GM19324 (cell line): ENCODE results near the gene CERK.

Source experiments
- ATAC-seq: cut with Tn5 transposase; IDR thresholded peaks from one replicate; pipeline ENCODE4 v1.9.1; 2021; ENCODE audit warnings: mild to moderate bottlenecking, moderate library complexity; ENCODE audit not compliant: unreplicated experiment, low FRiP score

Gene CERK

DNA sequence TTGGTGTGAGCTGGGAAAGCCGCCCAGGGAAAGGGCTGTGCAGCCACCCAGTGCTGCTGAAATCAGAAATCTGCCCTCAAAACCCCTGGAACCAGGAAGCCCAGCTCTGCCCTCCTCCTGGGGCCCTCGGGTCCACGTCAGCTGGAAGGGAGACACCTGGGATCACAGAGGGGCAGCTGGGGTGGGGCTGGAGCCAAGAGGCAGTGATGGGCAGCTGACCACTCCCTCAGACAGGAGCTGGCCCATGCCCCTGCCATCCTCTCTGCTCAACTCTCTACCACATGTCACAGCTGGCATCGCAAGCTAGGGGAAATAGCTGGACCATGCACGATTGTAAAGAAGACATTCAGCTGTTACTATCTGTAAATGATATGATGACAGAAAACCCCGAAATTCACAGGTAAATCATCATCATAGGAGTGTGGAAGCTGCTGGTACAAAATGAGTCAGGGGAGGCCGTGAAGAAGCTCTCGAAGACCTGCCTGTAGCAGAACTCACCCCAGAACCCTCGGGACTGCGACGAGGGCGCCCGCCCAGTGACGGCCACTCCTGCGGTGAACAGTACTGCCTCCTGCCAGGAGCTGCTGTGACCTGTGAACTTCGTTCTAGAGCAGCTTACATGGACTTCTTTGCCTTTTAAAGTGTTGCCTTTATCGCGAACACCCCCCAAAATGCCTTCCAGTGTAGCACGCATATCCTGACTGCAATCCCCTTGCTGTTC, 55.9 kb downstream of the CERK start:
- ATAC-seq: no peak

- ATAC-seq: no peak
Measured at GRCh38 chr22:46681010-46681409, 57.0 kb downstream of the CERK start.

DNA sequence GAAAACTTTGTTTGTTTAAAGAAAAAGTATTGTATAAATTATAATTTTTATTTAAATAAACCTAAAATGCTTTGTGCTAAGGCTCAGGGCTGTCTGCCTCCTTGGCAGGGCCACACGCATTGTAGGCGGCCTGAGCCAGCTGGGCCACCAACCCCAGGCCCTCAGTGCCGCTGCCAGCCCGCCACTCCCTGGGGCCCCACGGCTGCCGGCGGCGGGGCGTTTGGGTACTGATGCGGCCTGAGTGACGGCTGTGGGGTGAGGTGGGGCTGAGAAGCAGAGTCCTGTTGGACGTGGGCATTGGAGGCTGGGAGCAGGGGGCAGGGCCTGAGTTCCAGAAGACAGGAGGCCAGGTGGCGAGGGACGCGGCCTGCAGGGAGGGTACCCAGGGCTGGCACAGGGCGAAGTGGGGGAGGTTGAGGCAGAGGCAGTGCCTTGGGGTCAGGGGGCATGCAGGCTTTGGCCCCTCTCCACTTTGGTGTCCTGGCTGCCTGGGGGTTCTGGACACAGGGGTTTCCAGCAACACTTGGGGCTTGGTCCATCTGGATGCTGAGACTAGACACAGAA, 58.3 kb downstream of the CERK start:
- ATAC-seq: no peak

GRCh38 chr22:46678785-46679700, 59.0 kb downstream of the CERK start:
- no peak for ATAC-seq

DNA sequence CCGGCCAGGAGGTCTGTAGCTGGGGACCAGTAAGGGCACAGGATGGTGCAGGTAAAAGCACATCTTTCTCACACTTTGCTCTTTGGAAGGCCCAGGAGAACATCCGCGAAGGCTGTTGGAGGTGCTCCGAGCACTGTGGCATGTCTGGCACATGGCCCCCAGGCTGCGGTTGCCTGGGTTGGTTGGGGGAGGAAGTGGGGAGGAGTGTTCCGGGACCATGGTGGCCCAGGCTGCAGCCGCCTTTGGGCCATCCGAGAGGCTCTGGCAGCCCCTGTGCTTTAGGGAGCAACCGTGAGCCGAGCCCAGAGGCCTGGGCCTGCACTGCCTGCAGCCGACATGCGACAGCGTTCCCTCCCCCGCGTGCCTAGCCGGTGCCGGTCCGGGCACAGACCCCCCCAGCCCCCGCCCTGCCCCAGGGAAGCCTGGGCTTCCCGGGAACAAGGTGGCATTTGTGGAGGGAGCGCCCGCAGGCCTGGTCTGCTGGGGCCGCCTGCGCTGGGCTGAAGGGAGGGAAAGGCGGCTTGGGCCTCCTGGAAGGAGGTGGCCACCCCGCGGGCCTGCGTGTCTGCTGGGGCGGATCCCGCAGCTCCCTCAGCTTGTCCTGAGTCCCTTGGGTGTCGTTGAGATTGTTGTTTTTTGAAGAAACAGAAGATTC, 59.9 kb downstream of the CERK start:
- no peak for ATAC-seq

GRCh38 chr22:46677323-46678002, 60.6 kb downstream of the CERK start:
- ATAC-seq: no peak

- ATAC-seq: no peak
Measured at GRCh38 chr22:46676881-46677280, 61.2 kb downstream of the CERK start.

- no peak for ATAC-seq
Measured at GRCh38 chr22:46676479-46676878, 61.6 kb downstream of the CERK start.

GRCh38 chr22:46675938-46676337, 62.1 kb downstream of the CERK start:
- ATAC-seq: no peak

- ATAC-seq: no peak
Measured at GRCh38 chr22:46675479-46675878, 62.6 kb downstream of the CERK start.

- ATAC-seq: no peak
Measured at GRCh38 chr22:46674906-46675305, 63.1 kb downstream of the CERK start.

GRCh38 chr22:46674367-46674781, 63.7 kb downstream of the CERK start:
- ATAC-seq: no peak

DNA sequence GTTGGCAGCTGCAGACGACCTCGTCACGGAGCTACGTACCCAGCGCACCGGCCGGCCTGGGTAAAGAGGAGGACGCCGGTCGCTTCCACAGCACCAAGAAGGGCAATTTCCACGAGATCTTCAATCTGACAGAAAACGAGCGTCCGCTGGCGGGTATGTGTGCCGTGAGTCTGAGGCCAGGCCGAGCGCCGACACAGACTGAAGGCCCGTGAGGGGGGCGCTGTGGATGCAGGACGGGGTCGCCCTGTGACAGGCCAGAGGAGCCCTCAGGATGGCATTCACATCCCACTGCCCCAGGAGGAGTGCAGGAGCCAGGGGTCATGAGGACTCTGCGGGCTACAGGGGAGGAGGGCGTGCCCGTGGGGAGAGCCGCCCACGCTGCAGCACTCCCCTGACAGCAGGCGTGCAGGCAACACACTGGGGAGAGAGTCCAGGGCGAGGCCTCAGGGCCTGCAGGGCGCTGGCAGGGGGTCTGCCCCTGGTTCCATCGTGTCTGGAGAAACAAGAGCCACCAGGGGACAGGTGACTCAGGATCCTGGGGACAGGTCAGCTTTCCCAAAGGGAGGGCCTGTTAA, 64.3 kb downstream of the CERK start:
- no peak for ATAC-seq

DNA sequence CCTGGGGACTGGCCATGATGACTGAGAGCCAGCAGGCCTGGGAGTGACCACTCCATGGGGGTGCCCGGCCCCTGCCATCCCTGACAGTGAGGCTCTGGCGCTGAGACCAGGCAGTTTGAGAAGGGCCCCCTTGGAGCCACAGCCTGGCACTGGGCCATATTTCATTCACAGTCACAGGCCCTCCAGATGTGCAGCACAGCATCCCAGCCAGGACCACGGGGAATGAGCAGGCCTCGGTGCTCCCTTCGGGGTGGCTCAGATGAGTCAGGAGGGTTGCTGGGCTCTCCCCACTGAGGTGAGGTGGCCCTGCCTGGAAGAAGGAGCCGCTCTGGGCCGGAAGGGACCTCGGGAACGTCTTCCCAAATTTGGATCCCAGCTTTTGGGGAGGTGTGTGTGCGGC, 64.8 kb downstream of the CERK start:
- no peak for ATAC-seq

- ATAC-seq: no peak
Measured at GRCh38 chr22:46672731-46673130, 65.3 kb downstream of the CERK start.

GRCh38 chr22:46671824-46672432, 66.1 kb downstream of the CERK start:
- no peak for ATAC-seq

GRCh38 chr22:46669201-46669600, 68.9 kb downstream of the CERK start:
- no peak for ATAC-seq

DNA sequence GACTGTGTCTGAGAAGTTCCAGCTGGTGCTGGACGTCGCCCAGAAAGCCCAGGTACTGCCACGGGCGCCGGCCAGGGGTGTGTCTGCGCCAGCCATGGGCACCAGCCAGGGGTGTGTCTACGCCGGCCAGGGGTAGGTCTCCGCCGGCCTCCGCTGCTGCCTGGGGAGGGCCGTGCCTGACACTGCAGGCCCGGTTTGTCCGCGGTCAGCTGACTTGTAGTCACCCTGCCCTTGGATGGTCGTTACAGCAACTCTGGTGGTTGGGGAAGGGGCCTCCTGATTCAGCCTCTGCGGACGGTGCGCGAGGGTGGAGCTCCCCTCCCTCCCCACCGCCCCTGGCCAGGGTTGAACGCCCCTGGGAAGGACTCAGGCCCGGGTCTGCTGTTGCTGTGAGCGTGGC, 69.9 kb downstream of the CERK start:
- no peak for ATAC-seq

- no peak for ATAC-seq
Measured at GRCh38 chr22:46667245-46667623, 70.8 kb downstream of the CERK start.
